Left lobe of liver (tissue), 2 donors: ENCODE data around the gene EREG. TPM values are rescaled to one million over a fixed set of nuclear protein-coding genes. Genes with fewer than 3 reads are reported as not detected.
"Not testable (repeated sequence)": the region's sequence is repeated elsewhere in the genome, so short reads cannot be mapped to it uniquely, and the experiment has no call there.

Experiments
- ATAC-seq: fragments of 200-7000 bp; cut with Tn5 transposase; one replicate; pipeline ENCODE4 v1.9.1; 2020; ENCODE audit warnings: mild to moderate bottlenecking, moderate library complexity
- DNase-seq: peaks from one replicate; pipeline ENCODE4 v3.0.0-alpha.2; 2020; ENCODE audit warnings: low spot score
- total RNA-seq: library from RNA; stranded (reverse); gene quantifications from one replicate; pipeline ENCODE4 v1.2.1, GENCODE V29; 2021
- donor health status: DM: no; HTN: no; CAD: no; lungs with moderate emphysema.
- donor health status: DM: no; HTN: yes; CAD: no.

Gene EREG
- total RNA-seq, 1 donor from 2014 or later: 0.18 TPM

GRCh38 chr4:74387790-74388189 is 22.8 kb downstream of the EREG start:
- no peak for DNase-seq
- ATAC-seq: no peak

DNA sequence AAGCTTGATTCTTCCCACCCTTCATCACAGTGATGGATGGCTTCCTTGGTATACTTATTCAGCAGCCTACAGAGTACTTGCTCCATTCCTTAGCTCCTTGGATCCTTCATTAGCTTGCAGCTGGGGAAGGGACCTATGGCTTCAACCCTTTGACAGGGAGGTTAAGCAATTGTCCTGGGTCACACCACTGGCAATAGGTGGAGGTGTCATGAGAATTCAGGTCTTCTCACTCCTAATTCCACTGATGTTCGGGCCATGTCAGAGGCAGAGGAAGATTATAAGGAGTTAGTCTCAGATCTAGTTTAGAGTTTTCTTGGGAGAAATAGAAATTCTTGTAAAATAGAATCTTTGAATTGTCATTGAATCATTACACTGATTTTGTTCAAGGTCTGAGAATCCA is 24.5 kb downstream of the EREG start:
- no peak for DNase-seq
- ATAC-seq: no peak

DNA sequence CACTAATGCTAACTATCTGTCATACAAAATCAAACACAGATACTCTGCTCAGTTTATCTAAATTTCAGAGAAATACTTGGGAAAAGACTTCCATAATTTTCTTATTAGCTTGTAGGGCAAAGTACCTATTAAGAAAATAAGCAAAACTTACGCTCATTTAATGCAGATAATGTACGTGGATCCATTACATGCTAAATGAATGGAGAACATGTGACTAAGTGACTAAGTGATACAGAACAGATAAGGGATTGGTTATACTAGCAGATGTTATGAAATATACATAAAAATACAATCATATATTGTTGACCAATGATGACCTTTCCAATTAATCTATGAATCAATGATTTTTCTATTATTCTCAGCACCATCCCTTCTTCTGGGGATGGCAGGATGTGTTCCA is 25.7 kb downstream of the EREG start:
- no peak for ATAC-seq
- DNase-seq: no peak

DNA sequence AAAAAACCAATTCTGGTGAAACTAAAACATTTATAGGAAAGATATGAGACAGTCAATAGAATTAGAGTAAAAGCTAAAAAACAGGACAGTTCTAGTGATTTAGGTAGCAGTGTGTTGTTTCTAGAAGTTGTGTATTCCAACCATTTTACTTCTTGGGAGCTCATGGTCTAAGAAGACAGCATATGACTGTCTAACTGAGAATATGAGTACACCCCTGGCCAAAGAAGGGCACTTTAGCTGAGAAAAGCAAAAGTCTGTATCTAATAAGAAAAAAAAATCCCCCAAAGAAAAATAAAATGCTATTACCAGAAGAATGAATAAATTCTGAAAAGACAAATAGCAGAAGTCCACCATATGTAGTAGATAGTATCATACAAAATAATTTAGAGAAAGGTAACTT is 26.4 kb downstream of the EREG start:
- no peak for ATAC-seq
- DNase-seq: no peak

GRCh38 chr4:74391890-74392475 is 27.0 kb downstream of the EREG start:
- ATAC-seq (no peak), DNase-seq (no peak)

DNA sequence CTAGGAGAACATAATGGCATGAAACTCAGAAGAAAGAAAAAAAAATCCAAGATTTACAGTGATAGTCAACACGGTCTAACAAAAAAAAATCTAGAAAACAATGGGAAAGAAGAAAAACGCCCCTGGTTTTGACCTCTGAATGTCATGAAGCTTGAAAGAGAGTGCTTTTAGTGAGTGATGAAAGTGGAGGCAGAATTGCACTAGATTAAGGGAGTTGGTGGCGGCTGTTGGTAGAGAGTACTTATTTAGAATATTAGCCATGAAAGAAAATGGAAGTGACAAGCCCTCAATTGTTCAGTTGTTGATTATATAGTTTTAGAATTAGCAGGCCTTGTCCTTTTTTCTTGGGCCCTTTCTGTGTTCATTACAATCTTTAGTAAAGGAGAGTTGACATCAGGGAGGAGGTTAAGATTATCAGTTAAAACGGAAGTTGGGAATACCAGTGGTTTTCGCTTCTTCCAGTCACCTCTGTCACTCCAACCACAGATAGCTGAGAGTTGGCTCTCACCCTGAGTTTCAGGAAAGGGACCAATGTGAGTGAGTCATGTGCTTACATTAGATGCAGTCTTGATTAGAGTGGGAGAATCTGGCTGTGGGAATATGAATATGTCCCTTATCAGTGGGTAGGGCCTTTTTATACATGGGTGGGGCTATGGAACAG is 29.7 kb downstream of the EREG start:
- DNase-seq: no peak
- no peak for ATAC-seq

DNA sequence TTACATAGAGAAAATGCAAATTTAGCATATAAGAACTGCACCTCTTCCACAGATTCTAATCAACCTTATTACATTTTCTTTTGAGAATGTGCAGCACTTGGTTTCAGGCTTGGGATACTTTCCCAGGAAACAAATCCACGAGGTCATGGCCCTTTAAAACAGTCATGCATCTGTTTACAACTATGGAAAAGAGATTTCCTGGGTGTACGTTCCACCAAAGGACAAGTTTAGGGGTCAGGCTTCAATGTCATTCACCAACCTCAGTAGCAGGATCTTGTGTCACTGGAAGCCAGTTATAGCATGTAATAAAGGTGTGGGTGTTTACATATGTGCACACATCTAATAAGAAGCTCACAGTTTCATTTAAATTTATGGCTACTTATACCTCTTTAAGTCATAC is 30.7 kb downstream of the EREG start:
- DNase-seq (no peak), ATAC-seq (no peak)

DNA sequence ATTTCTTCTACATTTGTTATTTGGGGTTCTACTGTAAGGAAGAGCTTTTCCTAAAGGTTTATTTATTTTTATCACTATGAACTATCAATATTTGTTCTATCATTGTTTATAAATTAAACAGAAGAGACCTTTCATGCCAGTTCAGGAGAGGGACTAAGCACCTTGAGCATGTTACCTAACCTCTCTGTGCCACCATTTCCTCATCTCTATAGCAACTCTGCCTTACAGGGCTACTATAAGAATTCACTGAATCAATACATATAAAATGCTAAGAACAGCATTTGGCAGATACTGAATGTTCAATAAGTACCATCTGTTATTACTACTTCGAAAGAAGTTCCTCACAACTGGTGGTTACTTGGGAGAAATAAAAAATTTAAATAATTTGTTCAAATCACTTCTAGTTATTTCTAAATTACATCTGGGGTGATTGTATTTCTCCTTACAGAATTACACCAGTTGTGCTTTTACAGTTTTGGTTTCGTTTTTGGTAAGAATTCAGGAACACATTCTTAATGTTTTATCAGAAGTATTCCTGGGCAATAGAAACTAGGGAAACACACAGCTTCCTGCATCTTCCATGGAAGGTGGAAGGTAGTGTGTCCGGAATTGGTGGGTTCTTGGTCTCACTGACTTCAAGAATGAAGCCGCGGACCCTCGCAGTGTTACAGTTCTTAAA is 32.9 kb downstream of the EREG start:
- no peak for ATAC-seq

GRCh38 chr4:74398894-74399589 is 34.1 kb downstream of the EREG start:
- DNase-seq, ATAC-seq: not testable (repeated sequence)

More for the DNA sequence above, 32.9 kb downstream of the EREG start:
- DNase-seq: no peak

GRCh38 chr4:74400395-74400794 is 35.5 kb downstream of the EREG start:
- no peak for DNase-seq
- ATAC-seq: no peak

GRCh38 chr4:74402692-74403456 is 37.9 kb downstream of the EREG start:
- ATAC-seq (no peak), DNase-seq (no peak)

DNA sequence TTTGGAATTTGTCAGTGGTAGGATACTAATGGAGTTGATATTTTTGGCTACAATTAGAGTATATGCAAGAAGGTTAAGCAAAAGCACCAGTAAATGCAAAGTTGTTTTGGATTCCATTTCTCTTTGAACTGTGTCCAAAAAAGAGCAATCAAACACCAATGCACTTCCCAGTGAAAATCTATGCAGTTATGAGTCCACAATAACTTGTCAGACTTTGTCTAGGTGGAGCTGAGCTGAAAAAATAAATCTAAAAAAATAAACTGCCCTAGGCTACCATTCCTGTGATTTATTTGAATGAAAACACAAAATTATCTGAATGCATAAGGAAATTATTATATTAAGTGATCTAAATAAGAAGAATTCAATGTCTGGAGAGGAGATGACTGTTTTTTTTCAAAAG is 42.9 kb downstream of the EREG start:
- no peak for DNase-seq
- ATAC-seq: no peak

DNA sequence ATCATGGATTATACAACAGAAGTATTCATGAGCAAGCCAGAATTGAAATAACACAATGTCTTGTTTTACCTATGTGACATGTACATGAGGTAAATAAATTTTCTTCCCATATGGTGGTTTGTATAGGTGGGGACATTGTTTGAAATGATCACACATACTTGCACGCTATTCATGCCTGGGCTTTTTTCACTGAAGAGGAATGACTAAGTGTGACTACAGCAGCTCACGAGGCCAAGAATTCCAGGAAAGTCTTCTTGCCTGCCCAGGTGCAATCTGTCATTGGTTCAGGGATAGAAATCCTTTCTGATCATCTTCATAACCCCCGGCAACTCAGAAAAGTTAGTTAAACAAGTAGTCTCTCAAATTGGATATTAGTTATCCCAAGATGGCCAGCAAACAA is 43.7 kb downstream of the EREG start:
- ATAC-seq: no peak
- no peak for DNase-seq

DNA sequence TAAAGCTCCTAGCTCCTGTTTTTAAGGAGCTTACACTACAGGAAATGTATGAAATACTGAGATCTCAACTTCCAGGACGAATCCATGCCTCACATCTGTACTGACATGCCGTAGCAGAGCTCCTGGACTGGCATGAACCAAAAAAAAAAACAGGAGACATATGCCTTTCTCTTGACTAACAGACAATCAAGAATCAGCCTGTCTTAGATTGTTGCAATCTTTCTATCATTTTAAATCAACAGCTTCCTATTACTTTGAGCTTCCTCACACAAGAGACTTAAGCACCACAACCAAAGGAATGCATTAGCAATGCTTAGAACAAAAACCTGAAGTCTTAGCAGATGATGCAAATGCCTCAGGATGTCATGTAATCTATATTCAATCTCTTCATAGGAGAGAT is 45.3 kb downstream of the EREG start:
- no peak for ATAC-seq
- no peak for DNase-seq

GRCh38 chr4:74412225-74412624 is 47.3 kb downstream of the EREG start:
- DNase-seq: no peak
- ATAC-seq: no peak

GRCh38 chr4:74413265-74413664 is 48.3 kb downstream of the EREG start:
- no peak for ATAC-seq
- no peak for DNase-seq

GRCh38 chr4:74414149-74414809 is 49.3 kb downstream of the EREG start:
- DNase-seq: no peak
- ATAC-seq: no peak

DNA sequence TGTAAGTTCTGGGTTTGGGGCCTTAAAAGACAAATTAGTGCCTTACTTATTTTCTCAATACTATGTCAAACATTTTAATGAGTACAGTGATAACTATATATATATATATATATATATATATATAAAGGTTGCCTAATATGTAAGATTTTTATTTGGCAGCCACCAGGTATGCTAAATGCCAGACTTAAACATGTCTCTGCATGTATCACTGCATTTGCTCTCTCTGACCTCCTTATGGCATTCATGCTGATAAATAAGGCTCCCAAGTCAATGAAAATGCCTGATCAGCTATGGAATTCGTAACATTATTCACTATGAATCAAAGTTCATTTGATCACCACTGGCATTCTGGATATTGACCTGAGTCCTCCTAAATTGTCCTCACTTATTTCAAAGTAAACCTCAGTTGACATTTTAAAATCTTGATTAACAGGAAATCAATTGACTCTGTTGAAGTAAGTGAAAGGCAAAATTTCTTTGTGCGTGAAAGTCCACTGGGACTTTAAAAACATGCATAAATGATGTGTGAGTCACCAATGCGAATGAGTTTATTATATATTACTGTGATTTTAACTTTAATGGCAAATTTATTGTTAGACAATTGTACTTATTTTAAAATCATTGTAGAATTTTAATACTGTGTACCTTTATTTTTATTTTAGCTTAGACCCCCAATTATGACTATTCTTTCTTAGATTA is 50.8 kb downstream of the EREG start:
- DNase-seq: no peak
- no peak for ATAC-seq

- ATAC-seq (no peak), DNase-seq (no peak)
Measured at GRCh38 chr4:74418063-74418670, 53.2 kb downstream of the EREG start.

- no peak for DNase-seq
Measured at GRCh38 chr4:74420863-74421262, 55.9 kb downstream of the EREG start.

More at GRCh38 chr4:74420863-74421262, 55.9 kb downstream of the EREG start:
- no peak for ATAC-seq
